GM19043 (cell line): Measurements from ENCODE around the gene TAF1C.
A peak's percentile ranks its signal among the peaks of the same experiment; 100 is the strongest.
"Not testable (repeated sequence)": the region's sequence is repeated elsewhere in the genome, so short reads cannot be mapped to it uniquely, and the experiment has no call there.

Experiments used
- ATAC-seq: cut with Tn5 transposase; IDR thresholded peaks from one replicate; pipeline ENCODE4 v1.9.1; 2021; ENCODE audit warnings: low read depth; ENCODE audit not compliant: unreplicated experiment

Gene TAF1C

GRCh38 chr16:84212154-84212553 lies 25.3 kb upstream of the TAF1C start:
- no peak for ATAC-seq

- no peak for ATAC-seq
Measured at GRCh38 chr16:84209989-84210388, 23.1 kb upstream of the TAF1C start.

- ATAC-seq, result no peak
Measured at GRCh38 chr16:84207879-84208278, 21.0 kb upstream of the TAF1C start.

- no peak for ATAC-seq
Measured at GRCh38 chr16:84207251-84207650, 20.4 kb upstream of the TAF1C start.

GRCh38 chr16:84205976-84206691 lies 19.3 kb upstream of the TAF1C start:
- no peak for ATAC-seq

- not testable (repeated sequence) for ATAC-seq
Measured at GRCh38 chr16:84205123-84205522, 18.3 kb upstream of the TAF1C start.

- ATAC-seq, result not testable (repeated sequence)
Measured at GRCh38 chr16:84204551-84204950, 17.7 kb upstream of the TAF1C start.

GRCh38 chr16:84199861-84200260 lies 13.0 kb upstream of the TAF1C start:
- no peak for ATAC-seq

- ATAC-seq, result no peak
Measured at GRCh38 chr16:84199097-84199496, 12.2 kb upstream of the TAF1C start.

GRCh38 chr16:84198401-84198800 lies 11.5 kb upstream of the TAF1C start:
- no peak for ATAC-seq

- ATAC-seq, result no peak
Measured at GRCh38 chr16:84197466-84198128, 10.7 kb upstream of the TAF1C start.

GRCh38 chr16:84196727-84197394 lies 10.0 kb upstream of the TAF1C start:
- no peak for ATAC-seq

- ATAC-seq, result no peak
Measured at GRCh38 chr16:84196101-84196500, 9.2 kb upstream of the TAF1C start.

GRCh38 chr16:84195201-84196093 lies 8.6 kb upstream of the TAF1C start:
- ATAC-seq, result no peak

GRCh38 chr16:84194470-84195200 lies 7.8 kb upstream of the TAF1C start:
- peak; percentile 72 for ATAC-seq

GRCh38 chr16:84194018-84194417 lies 7.2 kb upstream of the TAF1C start:
- ATAC-seq, result no peak

GRCh38 chr16:84193480-84193879 lies 6.6 kb upstream of the TAF1C start:
- no peak for ATAC-seq

- ATAC-seq, result no peak
Measured at GRCh38 chr16:84191466-84191865, 4.6 kb upstream of the TAF1C start.

GRCh38 chr16:84190731-84191388 lies 4.0 kb upstream of the TAF1C start, which contains the start of gene ADAD2:
Gene ADAD2 (plus strand): TSS chr16:84191157. CDS start chr16:84191231, 74 bp downstream.
- ATAC-seq, result no peak
